Keratinocyte (primary cell): Measurements from ENCODE around the gene ADAMTS2. TPM values are rescaled to one million over a fixed set of nuclear protein-coding genes. Genes with fewer than 3 reads are reported as not detected.

Source experiments
- DNase-seq: peaks from one replicate; pipeline ENCODE4 v3.0.0-alpha.2; 2011; ENCODE audit warnings: low read depth, missing footprints, low spot score
- FAIRE-seq: peaks from 2 replicates; lab custom pipeline; 2011; peaks lifted over from hg19 to GRCh38; lab: Jason Lieb, UNC
- H2AFZ ChIP-seq: 2 replicates; pipeline ENCODE4 v1.6.0; 2012; ENCODE audit warnings: low read length, control low read depth, inconsistent platforms; ENCODE audit not compliant: control insufficient read depth
- H3K27ac ChIP-seq: 2 replicates; pipeline ENCODE4 v1.5.1; 2011; ENCODE audit warnings: low read length; ENCODE audit not compliant: control insufficient read depth, insufficient read depth
- H3K27me3 ChIP-seq: 3 replicates; pipeline ENCODE4 v1.6.0; 2011; ENCODE audit warnings: low read length; ENCODE audit not compliant: control insufficient read depth, insufficient read depth; ENCODE audit errors: extremely low read depth
- H3K36me3 ChIP-seq, 2 experiments: 2 replicates in 1 of 2; 3 replicates in 1 of 2; pipeline ENCODE4 v1.5.1; 2011; ENCODE audit warnings: low read length in 2 of 2, mild to moderate bottlenecking in 1 of 2; ENCODE audit not compliant: control insufficient read depth in 2 of 2, insufficient read depth in 2 of 2; ENCODE audit errors: extremely low read depth in 1 of 2
- H3K4me1 ChIP-seq: 3 replicates; pipeline ENCODE4 v1.5.1; 2011; ENCODE audit warnings: low read length; ENCODE audit not compliant: control insufficient read depth, insufficient read depth; ENCODE audit errors: extremely low read depth
- H3K4me2 ChIP-seq: 3 replicates; pipeline ENCODE4 v1.6.0; 2011; ENCODE audit warnings: low read depth, low read length; ENCODE audit not compliant: control insufficient read depth, insufficient read depth; ENCODE audit errors: extremely low read depth
- H3K4me3 ChIP-seq, 3 experiments: fragments of 200-600 bp in 1 of 3; sonication (generic) in 1 of 3; 2 replicates in 2 of 3; 3 replicates in 1 of 3; pipeline ENCODE4 v1.5.1; 2011 to 2016; ENCODE audit warnings: low read length in 3 of 3, mild to moderate bottlenecking in 3 of 3, control low read depth in 2 of 3, inconsistent platforms in 1 of 3, low read depth in 1 of 3, mixed read lengths in 1 of 3, mixed run types in 1 of 3, moderate library complexity in 1 of 3; ENCODE audit not compliant: control insufficient read depth in 2 of 3, insufficient read depth in 2 of 3; ENCODE audit errors: extremely low read depth in 1 of 3
- H3K79me2 ChIP-seq: 2 replicates; pipeline ENCODE4 v1.6.0; 2012; ENCODE audit warnings: low read length; ENCODE audit not compliant: control insufficient read depth, insufficient read depth
- H3K9ac ChIP-seq: 3 replicates; pipeline ENCODE4 v1.6.0; 2011; ENCODE audit warnings: low read length; ENCODE audit not compliant: control insufficient read depth, insufficient read depth; ENCODE audit errors: extremely low read depth
- H3K9me1 ChIP-seq: 3 replicates; pipeline ENCODE4 v1.6.0; 2011; ENCODE audit warnings: low read length; ENCODE audit not compliant: control insufficient read depth, insufficient read depth; ENCODE audit errors: extremely low read depth
- H3K9me3 ChIP-seq: 2 replicates; pipeline ENCODE4 v1.5.1; 2012; ENCODE audit warnings: low read depth, low read length; ENCODE audit not compliant: control insufficient read depth
- H4K20me1 ChIP-seq: 3 replicates; pipeline ENCODE4 v1.6.0; 2011; ENCODE audit warnings: low read length; ENCODE audit not compliant: control insufficient read depth, insufficient read depth; ENCODE audit errors: extremely low read depth
- EZH2 ChIP-seq: IDR thresholded peaks from one replicate; pipeline ENCODE4 v1.6.1; 2012; ENCODE audit warnings: inconsistent platforms, mild to moderate bottlenecking, low read length, moderate library complexity
- dilution Hi-C: fragments of 300-500 bp; cut with MboI; formaldehyde crosslinking; loops from one replicate; pipeline ENCODE4 v1.7.0; 2020; ENCODE audit warnings: low sequenced_read_pairs; ENCODE audit not compliant: extremely low pct_ligation_motif_present
- polyA plus RNA-seq, 5 experiments: library from polyadenylated mRNA; depleted of rRNA in 3 of 5; stranded (reverse) in 3 of 5; stranded (forward) in 1 of 5; unstranded in 1 of 5; fragments of >200 nt; gene quantifications; 1 replicate in 1 of 5; 2 replicates in 3 of 5; 3 replicates in 1 of 5; pipeline versions ENCODE4 v1.2.1 to v1.2.3, GENCODE V29; 2011 to 2012; ENCODE audit warnings: missing spikeins in 2 of 5, low read depth in 1 of 5, low replicate concordance in 1 of 5
- TF ChIP-seq, protein P1 (sequence below), 3 experiments: IDR thresholded peaks in 1 of 3; conservative IDR thresholded peaks in 1 of 3; optimal IDR thresholded peaks in 1 of 3; 2 replicates in 2 of 3; 3 replicates in 1 of 3; pipeline versions ENCODE3 to v1.5.1; 2011; ENCODE audit warnings: low read length in 3 of 3, mild to moderate bottlenecking in 3 of 3, moderate library complexity in 2 of 3, control low read depth in 1 of 3, inconsistent platforms in 1 of 3; ENCODE audit not compliant: insufficient read depth in 2 of 3; ENCODE audit errors: extremely low read depth in 1 of 3

ADAMTS2 gene
- polyA plus RNA-seq, 1 donor (not counting 4 experiments of a cell fraction or from before 2014, with no cell fraction given): not detected

DNA sequence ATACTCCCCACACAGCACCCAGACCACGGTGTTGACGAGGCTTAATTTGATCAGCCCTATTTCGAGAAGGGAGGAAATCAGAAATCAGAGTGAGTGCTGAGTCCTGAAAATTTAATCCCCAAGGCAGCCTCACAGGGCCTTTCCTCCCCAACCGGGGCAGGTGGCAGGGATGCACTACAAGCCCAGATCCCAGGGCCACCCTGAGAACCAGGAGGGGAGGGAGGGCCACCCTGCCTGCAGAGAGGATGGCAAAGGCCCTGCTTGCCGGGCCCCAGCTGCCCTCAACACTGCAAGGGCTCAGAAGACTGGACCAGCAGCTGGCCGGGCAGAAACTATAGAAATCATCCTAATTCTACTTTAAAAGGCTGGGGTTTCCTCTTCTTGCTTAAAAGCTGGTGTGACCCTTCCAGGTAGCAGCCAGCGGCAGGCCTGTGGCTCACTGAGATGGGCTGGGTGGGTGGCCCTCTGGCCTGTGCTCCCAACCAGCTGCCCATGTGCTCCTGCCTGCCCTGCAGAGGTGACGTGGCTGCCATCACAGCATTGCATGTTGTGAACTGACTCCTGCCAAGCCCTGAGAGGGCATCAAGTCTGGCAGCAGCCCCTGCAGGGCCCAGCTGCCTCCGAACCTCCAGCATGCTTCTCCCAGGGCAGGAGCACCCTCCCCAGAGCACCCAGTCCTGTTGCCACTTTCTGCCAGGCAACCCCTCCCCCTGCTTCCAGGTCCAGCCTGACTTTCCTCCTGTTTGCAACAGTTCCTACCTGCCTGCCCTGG lies 122.8 kb downstream of the ADAMTS2 start:
- no peaks in the 10 kb centered on the region for H3K9me1 ChIP-seq
- no peak overlapping the region for H3K27ac ChIP-seq
- H3K27me3 ChIP-seq: no peaks in the 10 kb centered on the region
- H4K20me1 ChIP-seq: no peaks in the 10 kb centered on the region
- H3K36me3 ChIP-seq: no peaks in the 10 kb centered on the region
- H3K9me3 ChIP-seq: peaks cover 31% of the 10 kb centered on the region
- no peaks in the 10 kb centered on the region for H3K4me1 ChIP-seq
- no peak overlapping the region for H3K4me2 ChIP-seq
- DNase-seq: no peak
- H2AFZ ChIP-seq: no peak overlapping the region
- no peaks in the 10 kb centered on the region for H3K79me2 ChIP-seq
- no peak for FAIRE-seq
- dilution Hi-C loops: no loop called here
- H3K9ac ChIP-seq: no peak overlapping the region
- no peak overlapping the region for H3K4me3 ChIP-seq
- TF ChIP-seq, protein P1, sequence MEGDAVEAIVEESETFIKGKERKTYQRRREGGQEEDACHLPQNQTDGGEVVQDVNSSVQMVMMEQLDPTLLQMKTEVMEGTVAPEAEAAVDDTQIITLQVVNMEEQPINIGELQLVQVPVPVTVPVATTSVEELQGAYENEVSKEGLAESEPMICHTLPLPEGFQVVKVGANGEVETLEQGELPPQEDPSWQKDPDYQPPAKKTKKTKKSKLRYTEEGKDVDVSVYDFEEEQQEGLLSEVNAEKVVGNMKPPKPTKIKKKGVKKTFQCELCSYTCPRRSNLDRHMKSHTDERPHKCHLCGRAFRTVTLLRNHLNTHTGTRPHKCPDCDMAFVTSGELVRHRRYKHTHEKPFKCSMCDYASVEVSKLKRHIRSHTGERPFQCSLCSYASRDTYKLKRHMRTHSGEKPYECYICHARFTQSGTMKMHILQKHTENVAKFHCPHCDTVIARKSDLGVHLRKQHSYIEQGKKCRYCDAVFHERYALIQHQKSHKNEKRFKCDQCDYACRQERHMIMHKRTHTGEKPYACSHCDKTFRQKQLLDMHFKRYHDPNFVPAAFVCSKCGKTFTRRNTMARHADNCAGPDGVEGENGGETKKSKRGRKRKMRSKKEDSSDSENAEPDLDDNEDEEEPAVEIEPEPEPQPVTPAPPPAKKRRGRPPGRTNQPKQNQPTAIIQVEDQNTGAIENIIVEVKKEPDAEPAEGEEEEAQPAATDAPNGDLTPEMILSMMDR (optimal IDR thresholded peaks at IDR 0.05 in 1 of 3, IDR thresholded peaks at IDR 0.05 in 1 of 3, conservative IDR thresholded peaks at IDR 0.05 in 1 of 3; ENCODE audit: extremely low read depth in 1 of 3, insufficient read depth in 2 of 3, low read length in 3 of 3): no peak
- TF ChIP-seq EZH2: no peak

DNA sequence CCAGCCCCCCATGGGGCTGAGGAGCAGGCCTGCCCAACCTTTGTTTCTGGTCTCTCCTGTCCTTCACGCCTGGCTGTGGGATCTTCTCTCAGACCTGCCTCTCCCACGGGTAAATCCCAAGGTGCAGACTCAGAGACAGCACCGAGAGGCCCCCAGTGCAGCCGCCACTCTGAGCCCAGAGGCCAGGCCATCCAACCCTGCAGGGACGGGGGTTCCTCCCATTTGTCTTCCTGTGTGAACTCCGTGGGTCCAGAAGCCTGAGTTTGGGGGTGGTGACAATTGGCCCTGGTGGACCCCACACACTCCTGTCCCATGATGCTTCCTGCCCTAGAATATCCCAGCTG lies 123.4 kb downstream of the ADAMTS2 start:
- no peaks in the 10 kb centered on the region for H3K9me1 ChIP-seq
- H4K20me1 ChIP-seq: no peaks in the 10 kb centered on the region
- no peaks in the 10 kb centered on the region for H3K27me3 ChIP-seq
- H3K4me2 ChIP-seq: no peak overlapping the region
- no peak overlapping the region for H3K27ac ChIP-seq
- no peak overlapping the region for H3K9ac ChIP-seq
- no peak overlapping the region for H2AFZ ChIP-seq
- no peaks in the 10 kb centered on the region for H3K79me2 ChIP-seq
- H3K4me3 ChIP-seq: no peak overlapping the region
- no peaks in the 10 kb centered on the region for H3K4me1 ChIP-seq
- no peaks in the 10 kb centered on the region for H3K36me3 ChIP-seq
- DNase-seq (no peak), FAIRE-seq (no peak)
- TF ChIP-seq EZH2: no peak
- TF ChIP-seq, protein P1 (optimal IDR thresholded peaks at IDR 0.05 in 1 of 3, IDR thresholded peaks at IDR 0.05 in 1 of 3, conservative IDR thresholded peaks at IDR 0.05 in 1 of 3; ENCODE audit: extremely low read depth in 1 of 3, insufficient read depth in 2 of 3, low read length in 3 of 3): no peak
- dilution Hi-C loops: no loop called here
- peaks cover 31% of the 10 kb centered on the region for H3K9me3 ChIP-seq
